Measurements from ENCODE around the gene INPP5A.

The INPP5A gene

GRCh38 chr10:132511121-132512051 lies 26.2 kb upstream of the INPP5A start:
- no peak overlapping the region for H3K4me2 ChIP-seq (ENCODE audit: insufficient read depth, low read length, poor library complexity, severe bottlenecking)
- no peak overlapping the region for H2BK15ac ChIP-seq (ENCODE audit: low read length)
- peaks cover 3 to 8% of the 10 kb centered on the region in 2 donors for H3K4me1 ChIP-seq (ENCODE audit: control insufficient read depth in 2 of 2, insufficient read depth in 1 of 2, low read depth in 1 of 2, low read length in 2 of 2)
- H3K27me3 ChIP-seq (ENCODE audit: control insufficient read depth in 3 of 3, insufficient read depth in 3 of 3, low read depth in 1 of 3, low read length in 3 of 3) = peaks cover 0 to 26% (median 9%) of the 10 kb centered on the region in 3 experiments
- no peak overlapping the region for H3K4me3 ChIP-seq (ENCODE audit: low read length in 2 of 2)
- H3K9me3 ChIP-seq (replicated peaks in 1 of 2; ENCODE audit: control insufficient read depth in 2 of 2, insufficient read depth in 1 of 2, low read depth in 1 of 2, low read length in 2 of 2) = peaks cover 3 to 8% of the 10 kb centered on the region in 2 donors
- no peak overlapping the region for H3K4ac ChIP-seq (ENCODE audit: low read length)
- no peak overlapping the region for H2AFZ ChIP-seq (ENCODE audit: low read length)
- H3K18ac ChIP-seq (ENCODE audit: low read length) = no peak overlapping the region
- no peaks in the 10 kb centered on the region for H3K36me3 ChIP-seq (replicated peaks in 1 of 2; ENCODE audit: control insufficient read depth in 2 of 2, insufficient read depth in 2 of 2, low read length in 2 of 2)
- no peak overlapping the region for H4K91ac ChIP-seq (ENCODE audit: low read depth, low read length, poor library complexity)
- no peak overlapping the region for H3K27ac ChIP-seq (replicated peaks; ENCODE audit: low read length)
- no peak overlapping the region for H3K23ac ChIP-seq (ENCODE audit: low read depth, low read length, poor library complexity)
- no peak overlapping the region for H2BK12ac ChIP-seq (ENCODE audit: low read length)
- no peaks in the 10 kb centered on the region for H3K79me1 ChIP-seq (ENCODE audit: low read depth, low read length)
- H3K14ac ChIP-seq (ENCODE audit: low read length) = no peak overlapping the region
- H3K9ac ChIP-seq (ENCODE audit: low read depth, low read length, poor library complexity) = no peak overlapping the region
- DNase-seq (ENCODE audit: low spot score) = no peak
- peak overlapping the region; percentile 31 for H4K8ac ChIP-seq (ENCODE audit: low read depth, low read length)
- no peak overlapping the region for H2BK120ac ChIP-seq (ENCODE audit: low read depth, low read length)
- no peak overlapping the region for H2AK5ac ChIP-seq (ENCODE audit: low read depth, low read length)
- no CpG with 5 or more reads among the region's 23 CpGs for WGBS, 2 donors (ENCODE audit: extremely low coverage in 2 of 2, insufficient read length in 2 of 2, insufficient replicate concordance in 1 of 2)
- no peak overlapping the region for H2BK5ac ChIP-seq (ENCODE audit: low read length)

- Histone ChIP-seq H2BK12ac (ENCODE audit: low read length) (no peak overlapping the region), H3K79me1 (ENCODE audit: low read depth, low read length) (no peaks in the 10 kb centered on the region), H3K9ac (ENCODE audit: low read depth, low read length, poor library complexity) (no peak overlapping the region), H2BK15ac (ENCODE audit: low read length) (no peak overlapping the region), H3K23ac (ENCODE audit: low read depth, low read length, poor library complexity) (no peak overlapping the region), H3K9me3 (replicated peaks in 1 of 2; ENCODE audit: control insufficient read depth in 2 of 2, insufficient read depth in 1 of 2, low read depth in 1 of 2, low read length in 2 of 2) (peaks cover 3% of the 10 kb centered on the region in 2 donors), H3K18ac (ENCODE audit: low read length) (no peak overlapping the region), H3K4ac (ENCODE audit: low read length) (no peak overlapping the region), H3K27ac (replicated peaks; ENCODE audit: low read length) (no peak overlapping the region), H2BK120ac (ENCODE audit: low read depth, low read length) (no peak overlapping the region), H3K14ac (ENCODE audit: low read length) (no peak overlapping the region), H3K4me2 (ENCODE audit: insufficient read depth, low read length, poor library complexity, severe bottlenecking) (no peak overlapping the region), H4K8ac (ENCODE audit: low read depth, low read length) (no peak overlapping the region), H2AK5ac (ENCODE audit: low read depth, low read length) (no peak overlapping the region), H2AFZ (ENCODE audit: low read length) (no peak overlapping the region), H3K27me3 (ENCODE audit: control insufficient read depth in 3 of 3, insufficient read depth in 3 of 3, low read depth in 1 of 3, low read length in 3 of 3) (peaks cover 0 to 26% (median 15%) of the 10 kb centered on the region in 3 experiments), H3K4me1 (ENCODE audit: control insufficient read depth in 2 of 2, insufficient read depth in 1 of 2, low read depth in 1 of 2, low read length in 2 of 2) (peaks cover 9 to 15% of the 10 kb centered on the region in 2 donors), H3K36me3 (replicated peaks in 1 of 2; ENCODE audit: control insufficient read depth in 2 of 2, insufficient read depth in 2 of 2, low read length in 2 of 2) (no peaks in the 10 kb centered on the region), H3K4me3 (ENCODE audit: low read length in 2 of 2) (no peak overlapping the region), H4K91ac (ENCODE audit: low read depth, low read length, poor library complexity) (no peak overlapping the region), H2BK5ac (ENCODE audit: low read length) (no peak overlapping the region)
- DNase-seq (ENCODE audit: low spot score) = no peak
- WGBS, 2 donors (ENCODE audit: extremely low coverage in 2 of 2, insufficient read length in 2 of 2, insufficient replicate concordance in 1 of 2) = no CpG with 5 or more reads among the region's 1 CpG
These were observed 25.5 kb upstream of the INPP5A start for GRCh38 chr10:132512052-132512442.

GRCh38 chr10:132512693-132513345 lies 24.8 kb upstream of the INPP5A start:
- H3K36me3 ChIP-seq (replicated peaks in 1 of 2; ENCODE audit: control insufficient read depth in 2 of 2, insufficient read depth in 2 of 2, low read length in 2 of 2) = no peaks in the 10 kb centered on the region
- no peak overlapping the region for H2AK5ac ChIP-seq (ENCODE audit: low read depth, low read length)
- WGBS, 2 donors (ENCODE audit: extremely low coverage in 2 of 2, insufficient read length in 2 of 2, insufficient replicate concordance in 1 of 2) = no CpG with 5 or more reads among the region's 9 CpGs
- no peak overlapping the region for H3K23ac ChIP-seq (ENCODE audit: low read depth, low read length, poor library complexity)
- no peak overlapping the region for H2BK120ac ChIP-seq (ENCODE audit: low read depth, low read length)
- H3K4me1 ChIP-seq (ENCODE audit: control insufficient read depth in 2 of 2, insufficient read depth in 1 of 2, low read depth in 1 of 2, low read length in 2 of 2) = peaks cover 16 to 21% of the 10 kb centered on the region in 2 donors
- H3K4me3 ChIP-seq (ENCODE audit: low read length in 2 of 2) = no peak overlapping the region
- H3K9ac ChIP-seq (ENCODE audit: low read depth, low read length, poor library complexity) = no peak overlapping the region
- no peak overlapping the region for H4K91ac ChIP-seq (ENCODE audit: low read depth, low read length, poor library complexity)
- no peak overlapping the region for H2BK5ac ChIP-seq (ENCODE audit: low read length)
- DNase-seq (ENCODE audit: low spot score) = no peak
- no peak overlapping the region for H3K18ac ChIP-seq (ENCODE audit: low read length)
- H3K14ac ChIP-seq (ENCODE audit: low read length) = no peak overlapping the region
- peaks cover 0 to 23% (median 20%) of the 10 kb centered on the region in 3 experiments for H3K27me3 ChIP-seq (ENCODE audit: control insufficient read depth in 3 of 3, insufficient read depth in 3 of 3, low read depth in 1 of 3, low read length in 3 of 3)
- H4K8ac ChIP-seq (ENCODE audit: low read depth, low read length) = no peak overlapping the region
- no peak overlapping the region for H3K4me2 ChIP-seq (ENCODE audit: insufficient read depth, low read length, poor library complexity, severe bottlenecking)
- no peak overlapping the region for H2BK15ac ChIP-seq (ENCODE audit: low read length)
- H3K9me3 ChIP-seq (replicated peaks in 1 of 2; ENCODE audit: control insufficient read depth in 2 of 2, insufficient read depth in 1 of 2, low read depth in 1 of 2, low read length in 2 of 2) = peaks cover 3% of the 10 kb centered on the region in 2 donors
- H2BK12ac ChIP-seq (ENCODE audit: low read length) = no peak overlapping the region
- no peak overlapping the region for H3K27ac ChIP-seq (replicated peaks; ENCODE audit: low read length)
- H2AFZ ChIP-seq (ENCODE audit: low read length) = no peak overlapping the region
- H3K4ac ChIP-seq (ENCODE audit: low read length) = no peak overlapping the region
- H3K79me1 ChIP-seq (ENCODE audit: low read depth, low read length) = no peaks in the 10 kb centered on the region

All from neuronal stem cell (in vitro differentiated cells).